ENCODE results near the gene CCNDBP1.
A peak's percentile ranks its signal among the peaks of the same experiment; 100 is the strongest.
"Not testable (repeated sequence)": the region's sequence is repeated elsewhere in the genome, so short reads cannot be mapped to it uniquely, and the experiment has no call there.

CCNDBP1 gene, protein sequence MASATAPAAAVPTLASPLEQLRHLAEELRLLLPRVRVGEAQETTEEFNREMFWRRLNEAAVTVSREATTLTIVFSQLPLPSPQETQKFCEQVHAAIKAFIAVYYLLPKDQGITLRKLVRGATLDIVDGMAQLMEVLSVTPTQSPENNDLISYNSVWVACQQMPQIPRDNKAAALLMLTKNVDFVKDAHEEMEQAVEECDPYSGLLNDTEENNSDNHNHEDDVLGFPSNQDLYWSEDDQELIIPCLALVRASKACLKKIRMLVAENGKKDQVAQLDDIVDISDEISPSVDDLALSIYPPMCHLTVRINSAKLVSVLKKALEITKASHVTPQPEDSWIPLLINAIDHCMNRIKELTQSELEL

DNA sequence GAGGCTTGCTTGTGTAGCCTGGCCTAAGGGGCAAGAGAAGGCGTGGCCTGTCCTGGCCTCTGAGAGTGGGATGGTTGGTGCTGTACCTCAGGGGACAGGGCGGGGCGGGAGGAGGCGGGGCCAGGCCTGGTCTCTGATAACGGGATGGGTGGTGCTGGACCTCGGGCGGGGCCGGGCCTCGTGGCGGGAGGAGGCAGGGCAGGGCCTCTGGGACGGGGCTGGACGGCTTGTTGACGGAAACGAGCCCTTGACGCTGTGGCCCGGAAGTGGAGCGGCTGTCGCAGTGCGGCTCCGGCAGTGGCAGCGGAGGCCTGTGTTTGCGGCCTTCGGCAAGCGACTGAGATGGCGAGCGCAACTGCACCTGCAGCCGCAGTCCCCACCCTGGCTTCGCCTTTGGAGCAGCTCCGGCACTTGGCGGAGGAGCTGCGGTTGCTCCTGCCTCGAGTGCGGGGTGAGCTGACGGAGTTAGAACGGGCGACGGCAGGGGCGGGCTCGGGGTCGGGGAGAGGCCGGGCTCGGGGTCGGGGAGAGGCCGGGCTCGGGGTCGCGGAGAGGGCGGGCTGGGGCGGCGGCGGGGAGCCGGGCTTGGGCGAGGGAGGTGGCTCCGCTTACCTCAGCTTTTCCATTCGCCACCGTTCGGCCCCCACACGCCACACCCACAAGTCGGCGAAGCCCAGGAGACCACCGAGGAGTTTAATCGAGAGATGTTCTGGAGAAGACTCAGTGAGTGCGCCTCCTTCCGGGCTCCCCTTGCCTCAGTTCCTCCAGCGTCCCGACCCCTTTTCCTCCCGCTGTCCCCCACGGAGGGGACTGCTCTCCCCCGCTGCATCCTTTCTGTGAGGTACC lies at the start of gene CCNDBP1:
TSS of gene CCNDBP1 (plus strand) at position 247 of the 846 bp plus-strand sequence. CDS start at position 343, 96 bp downstream.
- DNase-seq: peak; percentile 74 to 93 (median 86)
- intact Hi-C loops (cut with DNase I): no loop called here

DNA sequence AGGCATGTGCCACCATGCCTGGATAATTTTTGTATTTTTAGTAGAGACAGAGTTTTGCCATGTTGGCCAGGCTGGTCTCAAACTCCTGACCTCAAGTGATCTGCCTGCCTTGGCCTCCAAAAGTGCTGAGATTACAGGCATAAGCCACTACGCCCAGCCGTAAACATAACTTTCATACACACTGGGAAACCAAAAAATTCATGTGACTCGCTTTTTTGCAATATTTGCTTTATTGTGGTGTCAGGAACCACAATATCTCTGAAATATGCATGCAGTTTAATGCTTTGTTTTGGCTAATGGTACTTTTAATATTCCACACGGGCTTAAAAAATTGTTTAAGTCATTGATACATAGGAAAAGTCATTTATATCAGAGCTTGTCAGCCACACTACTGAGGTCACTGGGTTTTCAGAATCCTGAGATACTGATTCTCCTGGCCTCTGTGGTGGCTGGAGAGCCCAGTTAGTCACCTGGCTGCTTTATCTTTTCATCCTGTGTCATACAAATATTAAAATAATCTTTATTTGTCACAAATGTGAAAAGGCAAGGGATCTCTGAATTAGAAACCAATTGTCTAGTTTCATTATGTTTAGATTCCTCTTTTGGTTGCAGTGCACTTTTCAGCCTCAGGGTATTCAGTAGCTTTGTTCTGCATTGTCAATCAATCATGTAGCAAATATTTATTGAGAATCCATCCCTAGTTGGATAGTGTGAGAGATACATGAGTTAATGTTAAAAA lies 41.8 kb upstream of the CCNDBP1 start:
- intact Hi-C loops (cut with DNase I): no loop called here

DNA sequence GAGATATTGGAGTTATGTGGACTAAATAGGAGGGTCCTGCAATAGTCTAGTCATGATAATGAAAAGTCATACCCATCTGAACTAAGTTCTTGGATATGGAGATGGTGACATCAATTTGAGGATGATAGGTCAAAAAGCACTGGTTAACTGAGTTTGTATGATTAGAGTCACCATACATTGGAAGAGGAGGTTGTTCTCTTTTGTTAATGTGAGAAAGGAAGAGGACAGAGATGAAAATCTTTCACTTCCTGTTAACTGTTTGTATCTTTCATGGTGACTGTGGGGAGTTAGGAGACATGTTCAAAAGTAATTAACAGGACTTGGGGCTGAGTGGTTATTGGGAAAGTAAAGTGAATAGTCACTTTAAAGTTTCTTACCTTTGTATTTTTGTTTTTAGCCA lies 40.7 kb upstream of the CCNDBP1 start:
- DNase-seq: no peak
- intact Hi-C loops (cut with DNase I): no loop called here

More for the DNA sequence above, 41.8 kb upstream of the CCNDBP1 start:
- no peak for DNase-seq

DNA sequence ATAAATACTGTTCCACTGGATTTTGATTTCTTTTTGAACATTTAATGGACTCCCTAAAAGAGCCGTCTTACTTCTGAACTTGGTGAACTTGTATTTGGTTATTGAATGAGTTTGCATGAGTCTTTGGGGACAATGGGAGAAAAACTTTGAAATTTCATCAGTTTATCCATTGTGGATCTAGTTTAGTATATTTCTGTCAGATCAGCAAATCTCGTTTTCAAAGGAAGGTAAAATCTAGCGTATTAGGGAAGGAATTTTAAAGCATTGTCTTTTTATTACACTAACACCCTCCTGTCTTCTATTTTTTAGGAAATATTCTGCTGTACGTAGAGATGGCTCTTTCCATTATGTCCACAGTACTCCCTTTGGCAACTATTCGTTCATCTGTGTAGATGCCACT lies 39.0 kb upstream of the CCNDBP1 start:
- DNase-seq: no peak
- intact Hi-C loops (cut with DNase I): no loop called here

DNA sequence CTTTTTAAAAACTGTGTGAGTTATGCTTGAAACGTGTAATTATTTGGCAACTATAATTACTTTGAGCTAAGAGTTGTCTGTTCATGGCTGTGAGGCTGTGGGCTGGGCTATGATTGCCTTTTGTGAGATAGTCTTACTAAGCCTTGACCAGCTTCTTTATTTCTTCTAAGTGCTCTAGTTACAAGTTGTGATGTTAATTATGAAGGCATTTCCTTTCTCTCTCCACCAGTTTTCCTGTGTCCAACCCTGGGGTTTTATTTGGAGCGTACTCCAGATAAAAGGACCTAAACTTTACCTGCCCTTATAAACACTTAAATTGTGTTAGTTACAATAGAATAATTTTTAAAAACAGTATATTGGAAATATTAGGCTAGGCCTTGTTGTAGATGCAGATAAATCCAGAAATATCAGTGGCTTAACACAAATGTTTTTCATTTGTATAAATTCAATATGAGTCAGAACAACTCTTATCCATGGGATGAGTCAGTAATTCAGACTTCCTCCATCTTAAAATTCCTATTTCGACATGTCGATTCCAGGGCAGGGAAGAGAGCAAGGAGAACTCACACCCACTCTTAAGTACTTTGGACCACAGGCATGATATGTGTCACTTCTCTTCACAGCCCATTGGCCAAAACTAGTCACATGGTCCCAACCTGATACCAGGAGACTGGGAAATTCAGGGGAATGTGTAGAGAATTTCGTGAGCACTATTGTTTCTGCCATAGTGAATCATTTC lies 34.8 kb upstream of the CCNDBP1 start:
- no peak for DNase-seq
- intact Hi-C loops (cut with DNase I): no loop called here

DNA sequence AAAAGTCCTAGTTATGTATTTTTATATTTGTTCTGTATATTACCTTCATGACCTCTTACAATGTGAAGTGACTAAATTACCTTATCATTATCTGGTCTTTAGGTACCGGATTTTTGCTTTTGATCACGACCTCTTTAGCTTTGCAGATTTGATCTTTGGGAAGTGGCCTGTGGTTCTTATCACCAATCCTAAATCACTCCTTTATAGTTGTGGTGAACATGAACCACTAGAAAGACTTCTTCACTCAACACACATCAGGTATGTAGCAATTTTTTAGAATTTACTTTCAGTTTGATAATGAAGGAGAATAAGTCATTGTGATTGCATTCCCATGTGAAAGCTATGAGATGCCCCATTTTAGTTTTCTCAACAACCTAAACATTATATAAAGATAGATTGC lies 33.5 kb upstream of the CCNDBP1 start:
- DNase-seq: no peak
- intact Hi-C loops (cut with DNase I): no loop called here

DNA sequence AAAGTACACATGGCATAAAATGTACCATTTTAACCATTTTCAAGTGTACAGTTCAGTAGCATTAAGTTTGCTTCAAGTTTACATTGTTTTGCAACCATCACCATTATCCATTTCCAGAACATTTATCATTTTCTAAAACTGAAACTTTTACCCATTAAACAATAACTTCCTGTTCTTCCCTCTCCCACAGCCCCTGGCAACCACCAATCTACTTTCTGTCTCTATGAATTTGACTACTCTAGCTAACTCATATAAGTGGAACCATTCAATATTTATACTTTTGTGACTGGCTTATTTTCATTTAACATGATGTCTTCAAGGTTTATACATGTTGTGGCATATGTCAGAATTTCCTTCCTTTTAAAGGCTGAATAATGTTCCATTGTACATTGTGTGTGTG lies 31.9 kb upstream of the CCNDBP1 start:
- no peak for DNase-seq
- intact Hi-C loops (cut with DNase I): no loop called here

DNA sequence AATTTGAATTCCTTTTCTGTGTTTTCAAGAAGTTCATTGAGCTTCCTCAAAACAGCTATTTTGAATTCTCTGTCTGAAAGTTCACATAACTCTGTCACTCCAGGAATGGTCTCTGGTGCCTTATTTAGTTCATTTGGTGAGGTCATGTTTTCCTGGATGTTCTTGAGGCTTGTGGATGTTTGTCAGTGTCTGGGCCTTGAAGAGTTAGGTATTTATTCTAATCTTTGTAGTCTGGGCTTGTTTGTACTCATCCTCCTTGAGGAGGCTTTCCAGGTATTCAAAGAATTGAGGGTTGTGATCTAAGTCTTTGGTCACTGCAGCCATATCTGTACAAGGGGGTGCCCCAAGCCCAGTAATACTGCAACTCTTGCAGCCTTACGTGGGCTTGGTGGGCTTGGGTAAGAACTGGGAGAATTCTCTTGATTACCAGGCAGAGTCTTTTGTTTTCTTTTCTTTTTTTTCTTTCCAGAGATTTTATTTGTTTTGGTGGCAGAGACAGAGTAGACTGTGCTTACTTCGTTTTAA lies 19.3 kb upstream of the CCNDBP1 start:
- intact Hi-C loops (cut with DNase I): no loop called here
- no peak for DNase-seq

DNA sequence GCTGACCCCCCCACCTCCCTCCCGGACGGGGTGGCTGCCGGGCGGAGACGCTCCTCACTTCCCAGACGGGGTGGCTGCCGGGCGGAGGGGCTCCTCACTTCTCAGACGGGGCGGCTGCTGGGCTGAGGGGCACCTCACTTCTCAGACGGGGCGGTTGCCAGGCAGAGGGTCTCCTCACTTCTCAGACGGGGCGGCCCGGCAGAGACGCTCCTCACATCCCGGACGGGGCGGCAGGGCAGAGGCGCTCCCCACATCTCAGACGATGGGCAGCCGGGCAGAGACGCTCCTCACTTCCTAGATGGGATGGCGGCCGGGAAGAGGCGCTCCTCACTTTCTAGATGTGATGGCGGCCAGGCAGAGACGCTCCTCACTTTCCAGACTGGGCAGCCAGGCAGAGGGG lies 17.9 kb upstream of the CCNDBP1 start:
- intact Hi-C loops (cut with DNase I); DNase-seq: not testable (repeated sequence)

DNA sequence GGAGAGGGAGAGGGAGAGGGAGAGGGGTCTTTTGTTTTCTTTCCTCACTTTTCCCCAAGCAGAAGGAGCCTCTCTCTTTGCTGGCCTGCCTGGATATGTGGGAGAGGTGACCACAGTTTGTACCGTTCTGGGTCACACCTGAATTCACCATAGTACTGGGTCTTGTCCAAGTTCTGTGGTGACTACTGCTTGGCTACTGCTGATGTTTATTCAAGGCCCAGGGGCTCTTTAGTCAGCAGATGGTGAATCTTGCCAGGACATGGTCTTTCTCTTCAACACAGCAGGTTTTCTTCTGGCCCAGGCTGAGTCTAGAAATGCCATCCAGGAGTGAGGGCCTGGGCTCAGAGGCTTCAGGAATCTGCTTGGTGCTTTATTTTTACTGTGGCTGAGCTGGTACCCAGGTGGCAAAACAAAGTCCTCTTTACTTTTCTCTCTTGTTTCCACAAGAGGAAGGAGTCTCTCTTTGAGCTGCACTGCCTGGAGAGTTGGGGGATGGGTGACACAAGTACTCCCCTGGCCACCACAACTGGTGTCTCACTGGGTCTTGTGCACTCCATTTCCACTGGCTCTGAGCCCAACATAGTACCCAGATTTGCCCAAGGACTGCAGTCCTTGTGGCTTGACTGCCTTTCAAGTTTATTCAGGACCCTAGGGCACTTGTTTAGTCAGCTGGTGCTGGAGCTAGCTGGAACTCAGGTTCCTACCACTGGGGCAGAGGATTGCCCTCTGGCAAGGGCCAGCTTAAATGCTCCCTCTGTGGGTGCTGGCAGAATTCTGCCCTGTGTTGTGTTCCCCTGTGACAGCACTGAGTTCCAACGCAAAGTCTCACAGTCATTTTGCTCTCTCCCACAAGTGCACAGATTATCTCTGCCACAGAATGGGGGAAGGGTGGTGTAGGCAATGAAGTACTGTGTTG lies 16.8 kb upstream of the CCNDBP1 start:
- intact Hi-C loops (cut with DNase I): no loop called here
- DNase-seq: peak in 11 of 42 donors; percentile 3 to 44 (median 16)

DNA sequence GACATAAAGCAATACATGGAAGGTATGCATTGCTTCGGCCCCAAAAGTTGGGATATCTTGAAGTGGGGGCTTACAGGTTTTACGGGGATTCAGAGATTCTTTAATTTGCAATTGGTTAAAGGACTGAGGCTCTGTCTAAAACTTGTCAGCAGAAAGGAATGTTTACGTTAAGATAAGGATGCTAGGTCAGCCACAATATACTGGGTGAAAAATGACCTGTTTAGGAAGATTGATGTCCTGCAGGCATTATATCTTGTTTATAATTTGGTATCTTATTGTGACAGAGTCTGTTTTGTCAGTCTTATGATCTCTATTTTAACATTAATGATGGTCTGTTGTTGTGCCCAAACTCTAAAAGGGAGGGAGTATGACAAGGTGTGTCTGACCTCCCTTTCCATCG lies 15.3 kb upstream of the CCNDBP1 start:
- intact Hi-C loops (cut with DNase I): no loop called here
- no peak for DNase-seq

DNA sequence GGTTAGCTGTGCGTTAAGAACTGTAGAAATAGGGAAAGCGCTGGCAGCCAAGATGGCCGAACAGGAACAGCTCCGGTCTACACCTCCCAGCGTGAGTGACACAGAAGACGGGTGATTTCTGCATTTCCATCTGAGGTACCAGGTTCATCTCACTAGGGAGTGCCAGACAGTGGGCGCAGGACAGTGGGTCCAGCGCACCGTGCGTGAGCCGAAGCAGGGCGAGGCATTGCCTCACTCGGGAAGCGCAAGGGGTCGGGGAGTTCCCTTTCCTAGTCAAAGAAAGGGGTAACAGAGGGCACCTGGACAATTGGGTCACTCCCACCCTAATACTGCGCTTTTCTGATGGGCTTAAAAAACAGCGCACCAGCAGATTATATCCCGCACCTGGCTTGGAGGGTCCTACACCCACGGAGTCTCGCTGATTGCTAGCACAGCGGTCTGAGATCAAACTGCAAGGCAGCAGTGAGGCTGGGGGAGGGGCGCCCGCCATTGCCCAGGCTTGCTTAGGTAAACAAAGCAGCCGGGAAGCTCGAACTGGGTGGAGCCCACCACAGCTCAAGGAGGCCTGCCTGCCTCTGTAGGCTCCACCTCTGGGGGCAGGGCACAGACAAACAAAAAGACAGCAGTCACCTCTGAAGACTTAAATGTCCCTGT lies 9.4 kb upstream of the CCNDBP1 start:
- intact Hi-C loops (cut with DNase I); DNase-seq: not testable (repeated sequence)

DNA sequence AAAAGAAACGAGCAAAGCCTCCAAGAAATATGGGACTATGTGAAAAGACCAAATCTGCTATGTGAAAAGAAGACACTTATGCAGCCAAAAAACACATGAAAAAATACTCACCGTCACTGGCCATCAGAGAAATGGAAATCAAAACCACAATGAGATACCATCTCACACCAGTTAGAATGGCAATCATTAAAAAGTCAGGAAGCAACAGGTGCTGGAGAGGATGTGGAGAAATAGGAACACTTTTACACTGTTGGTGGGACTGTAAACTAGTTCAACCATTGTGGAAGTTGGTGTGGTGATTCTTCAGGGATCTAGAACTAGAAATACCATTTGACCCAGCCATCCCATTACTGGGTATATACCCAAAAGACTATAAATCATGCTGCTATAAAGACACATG lies 8.1 kb upstream of the CCNDBP1 start:
- DNase-seq; intact Hi-C loops (cut with DNase I): not testable (repeated sequence)

DNA sequence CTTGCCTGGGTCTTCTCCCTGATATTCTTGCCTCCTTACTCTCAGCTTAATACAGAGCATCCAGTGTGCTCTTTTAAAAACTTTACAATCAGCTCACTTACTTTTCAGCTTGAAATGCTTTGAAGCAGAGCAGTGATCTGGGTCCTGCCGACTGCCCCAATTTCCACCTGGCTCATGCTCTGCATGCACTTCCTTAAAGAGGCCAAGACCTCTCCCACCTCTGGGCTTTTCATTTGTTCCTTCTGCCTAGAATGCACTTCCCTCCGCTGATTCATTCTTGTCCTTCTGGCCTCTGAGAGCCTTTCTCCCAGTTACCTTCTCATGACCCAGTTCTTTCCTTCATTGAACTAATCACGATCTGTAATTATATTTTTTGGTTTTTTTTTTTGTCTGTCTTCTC lies 1.9 kb upstream of the CCNDBP1 start:
- DNase-seq: no peak
- intact Hi-C loops (cut with DNase I): no loop called here

DNA sequence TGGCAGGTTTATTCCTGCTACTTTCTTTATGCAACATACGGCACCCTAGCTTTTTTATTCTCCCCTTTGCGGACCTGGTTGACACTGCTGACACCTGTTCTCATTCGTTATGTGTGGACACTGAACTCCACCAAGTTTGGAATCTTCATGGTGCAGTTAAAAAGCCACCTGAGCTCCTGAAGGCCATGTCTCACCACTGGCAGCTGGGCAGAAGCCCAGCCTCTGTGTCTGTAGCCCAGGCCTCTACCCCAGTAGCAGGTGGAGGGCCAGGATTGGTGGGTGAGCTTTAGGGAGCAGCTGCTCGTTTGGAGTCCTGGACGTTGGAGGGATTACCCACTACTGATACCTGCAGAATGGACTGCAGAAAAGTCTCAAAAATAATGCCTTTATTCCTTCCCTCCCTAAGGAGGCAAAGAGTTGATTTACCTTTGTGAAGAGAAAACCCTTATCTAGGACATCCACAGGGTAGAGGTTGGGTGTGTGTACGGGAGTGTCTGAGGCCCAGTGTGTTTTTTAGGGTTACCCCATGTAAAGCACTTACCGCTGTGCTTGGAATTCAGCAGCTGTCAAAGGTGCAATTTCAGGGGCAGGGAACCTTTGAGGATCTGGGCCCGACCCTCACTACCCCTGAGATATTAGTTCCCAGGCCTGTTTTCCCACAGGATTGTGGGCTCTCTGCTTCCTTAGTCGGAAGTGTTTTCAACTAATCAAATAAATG lies 637 bp upstream of the CCNDBP1 start:
- no peak for DNase-seq
- intact Hi-C loops (cut with DNase I): no loop called here

DNA sequence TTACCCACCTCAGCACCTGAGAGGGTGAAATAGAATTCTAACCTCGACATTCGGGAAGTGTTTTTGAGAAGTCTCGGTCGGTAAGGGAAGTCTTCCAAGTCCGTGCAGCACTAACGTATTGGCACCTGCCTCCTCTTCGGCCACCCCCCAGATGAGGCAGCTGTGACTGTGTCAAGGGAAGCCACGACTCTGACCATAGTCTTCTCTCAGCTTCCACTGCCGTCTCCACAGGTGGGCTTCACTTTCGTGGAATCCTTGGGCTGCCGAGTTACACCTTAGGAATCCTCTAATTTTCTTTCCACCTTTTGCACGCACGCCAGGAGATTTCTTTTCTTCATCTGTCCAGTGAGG lies 775 bp downstream of the CCNDBP1 start:
- peak in 9 of 42 donors; percentile 5 to 49 (median 16) for DNase-seq
- intact Hi-C loops (cut with DNase I): no loop called here
